ENCODE data around the gene ABTB1.

GRCh38 chr3:127690823-127691452 is 18.2 kb downstream of the ABTB1 start:
- TF ChIP-seq EZH2 (IDR thresholded peaks at IDR 0.05) (no peak), POLR2AphosphoS5 (IDR thresholded peaks at IDR 0.05; ENCODE audit: borderline replicate concordance, low read depth, low read length) (no peak)

All from SK-N-MC (cell line).